Suprapubic skin (tissue), 4 donors: ENCODE measurements around the gene BSPH1.

Source experiments
- CTCF ChIP-seq, 2 donors: fragments of 200-600 bp in 1 of 2; fragments of 450-650 bp in 1 of 2; sonication (generic) in 1 of 2; IDR thresholded peaks; one replicate each; pipeline ENCODE4 v1.5.1; 2016 to 2019; ENCODE audit warnings: antibody characterized with exemption in 2 of 2, mild to moderate bottlenecking in 1 of 2, moderate library complexity in 1 of 2
- EP300 ChIP-seq: sonication (generic); formaldehyde crosslinking; IDR thresholded peaks from one replicate; pipeline ENCODE4 v1.6.1; 2017; ENCODE audit warnings: antibody characterized with exemption
- POLR2AphosphoS5 ChIP-seq, 3 donors: sonication (generic); formaldehyde crosslinking; IDR thresholded peaks; one replicate each; pipeline ENCODE4 v1.6.1; 2017; ENCODE audit warnings: antibody characterized with exemption in 3 of 3

DNA sequence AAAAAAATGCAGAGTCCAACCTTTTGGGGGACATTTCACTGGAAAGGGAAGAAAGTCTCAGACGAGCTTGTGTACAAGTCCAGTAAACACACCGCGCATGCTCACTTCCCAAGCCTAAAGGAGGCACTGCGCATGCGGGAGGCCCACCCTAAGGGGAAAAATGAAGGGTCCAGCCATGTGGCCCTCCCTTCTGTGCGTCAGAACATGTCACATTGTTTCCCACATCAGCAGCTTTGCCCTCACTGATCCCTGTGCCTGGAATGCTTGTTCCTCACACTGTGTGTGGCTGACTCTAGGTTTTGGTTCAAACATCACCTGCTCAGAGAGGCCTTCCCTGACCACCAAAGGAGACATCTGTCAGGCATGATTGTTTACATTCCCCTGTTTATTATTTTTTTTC lies 6.8 kb upstream of the BSPH1 start:
- TF ChIP-seq CTCF (IDR thresholded peaks at IDR 0.05), result no peak
- TF ChIP-seq EP300, result no peak
- no peak for TF ChIP-seq POLR2AphosphoS5 (IDR thresholded peaks at IDR 0.05)
